M059J (cell line): ENCODE measurements around the gene RYK. TPM values are rescaled to one million over a fixed set of nuclear protein-coding genes. Genes with fewer than 3 reads are reported as not detected.
"Not testable (repeated sequence)": the region's sequence is repeated elsewhere in the genome, so short reads cannot be mapped to it uniquely, and the experiment has no call there.

ENCODE experiments used
- DNase-seq: peaks from one replicate; pipeline ENCODE4 v3.0.0-alpha.2; 2012; ENCODE audit warnings: low read depth
- total RNA-seq: library from RNA; depleted of rRNA; stranded (reverse); fragments of >200 nt; shearing (Covaris generic); gene quantifications from 2 replicates; pipeline ENCODE4 v1.2.3, GENCODE V29; 2014

Gene RYK
- total RNA-seq, 1 experiment from 2014 or later = 87.7 TPM

GRCh38 chr3:134216851-134217250 lies 33.8 kb downstream of the RYK start:
- no peak for DNase-seq

GRCh38 chr3:134216191-134216764 lies 34.4 kb downstream of the RYK start:
- no peak for DNase-seq

- no peak for DNase-seq
Measured at GRCh38 chr3:134214239-134214638, 36.4 kb downstream of the RYK start.

- peak; percentile 78 for DNase-seq
Measured at GRCh38 chr3:134212967-134213665, 37.5 kb downstream of the RYK start.

GRCh38 chr3:134211797-134212196 lies 38.9 kb downstream of the RYK start:
- peak; percentile 50 for DNase-seq

GRCh38 chr3:134205451-134205850 lies 45.2 kb downstream of the RYK start:
- DNase-seq = no peak

- DNase-seq = peak; percentile 95
Measured at GRCh38 chr3:134201201-134202130, 49.2 kb downstream of the RYK start.

- DNase-seq = not testable (repeated sequence)
Measured at GRCh38 chr3:134199880-134200279, 50.8 kb downstream of the RYK start.

GRCh38 chr3:134199240-134199639 lies 51.4 kb downstream of the RYK start:
- DNase-seq = no peak

GRCh38 chr3:134198414-134198813 lies 52.2 kb downstream of the RYK start:
- no peak for DNase-seq

- peak; percentile 83 for DNase-seq
Measured at GRCh38 chr3:134197681-134198261, 52.9 kb downstream of the RYK start.

GRCh38 chr3:134194247-134194646 lies 56.4 kb downstream of the RYK start:
- DNase-seq = no peak

- no peak for DNase-seq
Measured at GRCh38 chr3:134190250-134190649, 60.4 kb downstream of the RYK start.

GRCh38 chr3:134189849-134190248 lies 60.8 kb downstream of the RYK start:
- DNase-seq = no peak

GRCh38 chr3:134186391-134186790 lies 64.3 kb downstream of the RYK start:
- no peak for DNase-seq

GRCh38 chr3:134180761-134181160 lies 69.9 kb downstream of the RYK start:
- DNase-seq = no peak

GRCh38 chr3:134179508-134179907 lies 71.2 kb downstream of the RYK start:
- DNase-seq = no peak

GRCh38 chr3:134163096-134163495 lies 87.6 kb downstream of the RYK start:
- DNase-seq = no peak

- no peak for DNase-seq
Measured at GRCh38 chr3:134161898-134162615, 88.6 kb downstream of the RYK start.

GRCh38 chr3:134155446-134155845 lies 95.2 kb downstream of the RYK start:
- no peak for DNase-seq

GRCh38 chr3:134153761-134154160 lies 96.9 kb downstream of the RYK start:
- DNase-seq = no peak

GRCh38 chr3:134150476-134150875 lies 100.2 kb downstream of the RYK start:
- DNase-seq = no peak
